Subcutaneous adipose tissue (tissue), 4 donors: ENCODE measurements around the gene CLDN10. TPM values are rescaled to one million over a fixed set of nuclear protein-coding genes. Genes with fewer than 3 reads are reported as not detected.

ENCODE experiments used
- total RNA-seq, 4 donors: library from RNA; depleted of rRNA; stranded (reverse); fragments of >200 nt; gene quantifications; one replicate each; pipeline ENCODE4 v1.1.0, GENCODE V29; 2016
- TF ChIP-seq, protein P1 (sequence below): fragments of 450-650 bp; IDR thresholded peaks from one replicate; pipeline ENCODE4 v1.5.1; 2016; ENCODE audit warnings: low read depth, mild to moderate bottlenecking, control low read depth, antibody characterized with exemption, moderate library complexity

CLDN10 gene
- total RNA-seq, 4 donors from 2014 or later, result 0.75 TPM; not detected in 3

DNA sequence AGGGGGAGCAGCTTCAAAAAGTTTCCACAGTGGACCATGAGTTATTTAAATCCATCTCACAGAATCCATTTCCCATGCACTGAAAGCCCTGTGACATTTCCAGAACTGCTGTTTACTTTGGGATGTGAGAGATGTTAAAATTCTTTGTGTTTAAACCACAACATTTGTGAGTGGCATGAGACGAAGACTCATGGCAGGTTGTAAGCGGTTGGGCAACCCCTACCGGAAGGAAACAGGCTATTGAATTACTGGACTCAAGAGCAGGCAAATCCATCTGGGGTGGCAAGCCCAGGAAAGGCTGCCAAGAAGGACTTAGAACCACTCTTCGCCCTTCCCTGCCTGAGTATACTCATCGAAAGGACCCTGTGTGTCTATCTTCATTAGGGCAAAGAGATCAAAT, 22.3 kb upstream of the CLDN10 start:
- TF ChIP-seq, protein P1, sequence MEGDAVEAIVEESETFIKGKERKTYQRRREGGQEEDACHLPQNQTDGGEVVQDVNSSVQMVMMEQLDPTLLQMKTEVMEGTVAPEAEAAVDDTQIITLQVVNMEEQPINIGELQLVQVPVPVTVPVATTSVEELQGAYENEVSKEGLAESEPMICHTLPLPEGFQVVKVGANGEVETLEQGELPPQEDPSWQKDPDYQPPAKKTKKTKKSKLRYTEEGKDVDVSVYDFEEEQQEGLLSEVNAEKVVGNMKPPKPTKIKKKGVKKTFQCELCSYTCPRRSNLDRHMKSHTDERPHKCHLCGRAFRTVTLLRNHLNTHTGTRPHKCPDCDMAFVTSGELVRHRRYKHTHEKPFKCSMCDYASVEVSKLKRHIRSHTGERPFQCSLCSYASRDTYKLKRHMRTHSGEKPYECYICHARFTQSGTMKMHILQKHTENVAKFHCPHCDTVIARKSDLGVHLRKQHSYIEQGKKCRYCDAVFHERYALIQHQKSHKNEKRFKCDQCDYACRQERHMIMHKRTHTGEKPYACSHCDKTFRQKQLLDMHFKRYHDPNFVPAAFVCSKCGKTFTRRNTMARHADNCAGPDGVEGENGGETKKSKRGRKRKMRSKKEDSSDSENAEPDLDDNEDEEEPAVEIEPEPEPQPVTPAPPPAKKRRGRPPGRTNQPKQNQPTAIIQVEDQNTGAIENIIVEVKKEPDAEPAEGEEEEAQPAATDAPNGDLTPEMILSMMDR, result no peak

DNA sequence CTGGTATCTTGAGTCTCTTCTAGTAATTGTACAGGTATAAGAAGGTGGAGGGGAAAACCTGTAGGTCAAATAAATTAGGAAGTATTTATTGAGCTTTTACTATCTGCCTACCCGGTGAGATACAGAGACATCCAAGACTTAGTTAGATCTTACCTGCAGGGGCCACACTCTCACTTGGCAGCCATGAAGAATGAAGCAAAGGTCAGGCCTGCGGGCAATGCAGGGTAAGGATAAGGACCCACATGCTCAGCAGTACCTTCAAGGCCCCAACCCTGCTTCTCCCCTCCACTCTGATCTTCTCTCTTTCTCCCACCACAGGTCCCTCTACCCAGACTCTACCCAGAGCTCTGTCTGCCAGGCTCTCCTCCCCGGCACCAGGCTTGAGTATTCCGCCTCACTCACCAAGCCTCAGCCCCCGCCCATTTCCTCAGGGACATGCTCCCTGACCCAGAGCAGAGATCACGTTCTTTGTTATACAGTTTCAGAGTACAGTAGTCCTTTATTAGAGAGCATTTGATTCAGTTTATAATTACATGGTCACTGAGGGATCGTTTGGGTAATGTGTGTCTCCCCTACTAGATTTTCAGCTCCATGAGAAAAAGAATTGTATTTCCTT, 18.9 kb upstream of the CLDN10 start:
- TF ChIP-seq, protein P1, result no peak

DNA sequence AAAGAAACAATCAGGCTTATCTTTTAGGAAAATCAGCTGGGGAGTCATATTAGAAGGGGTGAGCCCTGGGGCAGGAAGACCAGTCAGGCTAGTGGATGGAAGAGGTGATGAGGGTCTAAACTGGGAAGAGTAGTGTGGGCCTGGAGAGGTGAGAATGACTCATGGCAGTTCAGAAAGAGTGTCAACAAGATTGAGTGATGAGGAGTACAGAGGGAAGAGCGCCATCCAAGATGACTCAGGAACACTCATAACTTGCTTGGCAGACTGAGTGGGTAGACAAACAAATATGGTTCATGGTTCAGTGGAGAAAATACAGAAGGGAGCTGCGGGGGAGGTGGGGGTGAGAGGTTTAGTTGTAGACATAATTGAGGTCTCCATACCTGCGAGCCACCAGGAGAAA, 17.3 kb upstream of the CLDN10 start:
- TF ChIP-seq, protein P1, result no peak

DNA sequence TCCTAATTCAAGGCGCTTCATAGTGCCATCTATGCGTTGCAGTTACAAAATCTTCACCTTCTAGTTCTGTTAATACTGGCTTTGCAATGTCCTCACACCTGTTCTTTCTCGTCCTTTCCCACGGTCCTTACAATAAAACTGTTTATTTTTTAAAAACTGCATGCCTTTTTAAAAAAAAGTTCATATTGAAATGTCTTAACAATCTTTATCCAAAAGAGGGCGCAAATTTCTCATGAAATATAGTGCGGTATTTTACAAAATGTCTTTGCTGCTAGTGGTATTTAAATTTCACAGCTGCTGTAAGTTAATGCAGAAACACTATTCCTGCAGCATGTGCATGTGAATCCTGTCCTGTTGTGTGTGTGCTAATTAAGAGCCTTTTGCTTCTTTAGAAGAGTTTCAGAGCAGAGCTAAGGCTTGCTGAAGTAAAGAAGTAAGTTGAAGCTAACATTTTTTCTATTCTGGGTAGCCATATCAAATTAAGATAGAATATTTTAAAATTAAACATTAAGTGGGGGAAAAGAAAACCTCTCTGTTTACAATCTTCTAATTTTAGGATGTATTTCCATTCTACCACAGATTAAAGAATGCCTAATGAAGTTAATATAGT, 15.8 kb upstream of the CLDN10 start:
- TF ChIP-seq, protein P1, result no peak

DNA sequence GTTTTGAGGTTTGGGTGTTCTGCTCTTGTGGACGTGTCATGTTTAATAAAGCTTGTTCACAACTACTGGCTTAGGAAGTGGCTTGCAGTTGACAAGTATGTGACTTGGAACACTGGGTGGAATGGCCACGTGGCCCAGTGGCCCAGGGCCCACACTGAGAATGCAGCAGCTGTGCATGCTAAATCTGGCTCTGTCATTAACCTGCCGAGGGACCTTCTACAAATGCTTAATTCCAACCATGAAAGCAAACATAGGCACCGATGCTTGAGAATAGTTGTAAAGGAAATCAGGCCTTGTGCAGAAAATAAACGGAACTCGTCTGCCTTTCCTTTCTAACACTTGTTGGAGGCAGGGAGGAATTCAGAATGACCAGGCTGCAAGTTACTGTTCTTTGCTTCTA, 11.6 kb upstream of the CLDN10 start:
- TF ChIP-seq, protein P1, result no peak

DNA sequence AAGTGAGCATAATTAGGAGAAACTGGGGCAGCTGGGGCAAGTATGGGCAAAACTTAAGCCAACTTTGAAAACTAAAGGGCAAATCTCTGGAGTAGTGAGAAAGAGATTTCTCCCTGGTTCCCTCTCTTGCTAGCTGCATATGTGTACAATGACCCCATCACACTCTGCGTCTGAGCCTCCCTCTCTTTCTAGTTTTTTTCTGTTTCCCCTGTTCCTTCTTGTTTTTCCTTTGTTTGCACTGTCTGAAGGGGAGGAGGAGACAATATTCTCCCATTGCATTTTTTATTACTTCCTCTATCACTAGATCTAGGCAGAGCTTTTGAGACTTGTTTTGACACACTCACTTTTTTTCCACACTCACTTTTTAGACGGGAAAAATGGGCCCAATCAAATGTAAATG, 11.2 kb upstream of the CLDN10 start:
- TF ChIP-seq, protein P1, result no peak

DNA sequence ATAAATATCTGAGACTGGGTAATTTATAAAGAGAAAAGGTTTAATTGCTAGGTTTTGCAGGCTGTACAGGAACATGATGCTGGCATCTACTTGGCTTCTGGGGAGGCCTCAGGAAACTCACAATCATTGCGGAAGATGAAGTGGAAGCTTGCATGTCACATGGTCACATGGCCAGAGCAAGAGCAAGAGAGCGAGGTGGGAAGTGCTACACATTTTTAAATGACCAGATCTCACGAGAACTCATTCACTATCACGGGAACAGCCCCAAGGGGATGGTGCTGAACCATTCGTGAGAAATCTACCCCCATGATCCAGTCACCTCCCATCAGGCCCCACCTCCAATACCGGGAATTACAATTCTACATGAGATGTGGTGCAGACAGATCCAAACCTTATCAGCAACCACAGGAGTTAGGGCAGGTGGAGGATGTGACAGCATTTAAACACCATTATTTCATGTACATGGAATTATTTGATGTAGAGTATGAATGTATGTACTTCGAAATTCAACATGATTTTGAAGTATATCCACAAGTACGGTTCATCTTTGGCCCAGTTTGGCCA, 10.5 kb upstream of the CLDN10 start:
- TF ChIP-seq, protein P1, result no peak
